ENCODE results near the gene SNX10.
"Not testable (repeated sequence)": the region's sequence is repeated elsewhere in the genome, so short reads cannot be mapped to it uniquely, and the experiment has no call there.

Gene SNX10

GRCh38 chr7:26284477-26284876 is 7.2 kb upstream of the SNX10 start:
- CTCF ChIA-PET = interaction anchor here (0.6 to 1.7 kb wide), 8 partner anchors 13 to 859 kb away, joined by 3 to 9 read pairs (median 4); partner anchors contain the start of gene HOXA5
- DNase-seq (ENCODE audit: low spot score) = no peak
- H3K27ac ChIP-seq = no peak overlapping the region
- POLR2A ChIA-PET (ENCODE audit: low non-redundant PET) = interaction anchor here (0.7 to 1.0 kb wide), 2 partner anchors 85 to 96 kb away, joined by 3 read pairs; no protein-coding TSS in a partner anchor
- no peak for TF ChIP-seq CTCF (conservative IDR thresholded peaks at IDR 0.05; ENCODE audit: low read depth)

GRCh38 chr7:26284995-26285632 is 6.5 kb upstream of the SNX10 start:
- TF ChIP-seq CTCF (conservative IDR thresholded peaks at IDR 0.05; ENCODE audit: low read depth) = no peak

GRCh38 chr7:26286157-26286556 is 5.5 kb upstream of the SNX10 start:
- H3K27ac ChIP-seq = no peak overlapping the region
- CTCF ChIA-PET = no interaction called here
- no peak for TF ChIP-seq CTCF (conservative IDR thresholded peaks at IDR 0.05; ENCODE audit: low read depth)
- no peak for DNase-seq (ENCODE audit: low spot score)
- POLR2A ChIA-PET (ENCODE audit: low non-redundant PET) = no interaction called here

More at GRCh38 chr7:26284995-26285632, 6.5 kb upstream of the SNX10 start:
- no peak overlapping the region for H3K27ac ChIP-seq
- peak; percentile 29 for DNase-seq (ENCODE audit: low spot score)
- POLR2A ChIA-PET (ENCODE audit: low non-redundant PET) = interaction anchor here (0.7 to 1.0 kb wide), 2 partner anchors 85 to 96 kb away, joined by 3 read pairs; no protein-coding TSS in a partner anchor
- CTCF ChIA-PET = interaction anchor here (0.5 to 1.7 kb wide), 14 partner anchors 14 to 884 kb away, joined by 3 to 9 read pairs (median 4); partner anchors contain the start of gene HOXA5

- POLR2A ChIA-PET (ENCODE audit: low non-redundant PET); CTCF ChIA-PET; DNase-seq (ENCODE audit: low spot score); H3K27ac ChIP-seq: not testable (repeated sequence)
Measured at GRCh38 chr7:26288126-26288525, 3.5 kb upstream of the SNX10 start.

- no peak for TF ChIP-seq CTCF (conservative IDR thresholded peaks at IDR 0.05; ENCODE audit: low read depth)
- no peak overlapping the region for H3K27ac ChIP-seq
- POLR2A ChIA-PET (ENCODE audit: low non-redundant PET) = no interaction called here
- DNase-seq (ENCODE audit: low spot score) = no peak
- CTCF ChIA-PET = interaction anchor here (0.7 kb wide), 1 partner anchor 1370 kb away, joined by 3 read pairs; no protein-coding TSS in a partner anchor
Measured at GRCh38 chr7:26291251-26291650, 411 bp upstream of the SNX10 start.

- ChIA-PET POLR2A (ENCODE audit: low non-redundant PET) (no interaction called here), CTCF (no interaction called here)
- H3K27ac ChIP-seq = no peak overlapping the region
- no peak for TF ChIP-seq CTCF (conservative IDR thresholded peaks at IDR 0.05; ENCODE audit: low read depth)
- DNase-seq (ENCODE audit: low spot score) = no peak
Measured at GRCh38 chr7:26292768-26293560, 1.3 kb downstream of the SNX10 start.
